NCI-H1105 (cell line): ENCODE data around the gene MT1HL1.

Experiments
- DNase-seq: peaks from one replicate; lab custom pipeline; 2025; lab: John Stamatoyannopoulos, UW

Gene MT1HL1

GRCh38 chr1:237004116-237004515 is at the start of gene MT1HL1:
TSS of gene MT1HL1 (minus strand) at chr1:237004441. CDS start at chr1:237004372, 69 bp downstream.
- DNase-seq: no peak

- no peak for DNase-seq
Observed at GRCh38 chr1:237050915-237051314, 46.7 kb upstream of the MT1HL1 start.

GRCh38 chr1:237050185-237050584 is 45.9 kb upstream of the MT1HL1 start:
- no peak for DNase-seq

- no peak for DNase-seq
Observed at GRCh38 chr1:237048803-237049202, 44.6 kb upstream of the MT1HL1 start.

- no peak for DNase-seq
Observed at GRCh38 chr1:237045278-237046016, 41.2 kb upstream of the MT1HL1 start.

- no peak for DNase-seq
Observed at GRCh38 chr1:237043846-237044636, 39.8 kb upstream of the MT1HL1 start.

- no peak for DNase-seq
Observed at GRCh38 chr1:237042892-237043576, 38.8 kb upstream of the MT1HL1 start.

GRCh38 chr1:237042526-237042891 is 38.3 kb upstream of the MT1HL1 start:
- DNase-seq: no peak

GRCh38 chr1:237041795-237042525 is 37.7 kb upstream of the MT1HL1 start, which contains the start of gene RYR2:
TSS of gene RYR2 (plus strand) at chr1:237042184. CDS start at chr1:237042522, 338 bp downstream.
- DNase-seq: no peak

GRCh38 chr1:237041461-237041794 is 37.2 kb upstream of the MT1HL1 start:
- no peak for DNase-seq

- no peak for DNase-seq
Observed at GRCh38 chr1:237040823-237041222, 36.6 kb upstream of the MT1HL1 start.

- no peak for DNase-seq
Observed at GRCh38 chr1:237038211-237038610, 34.0 kb upstream of the MT1HL1 start.

GRCh38 chr1:237035759-237036158 is 31.5 kb upstream of the MT1HL1 start:
- DNase-seq: no peak

- DNase-seq: no peak
Observed at GRCh38 chr1:237033804-237034203, 29.6 kb upstream of the MT1HL1 start.

GRCh38 chr1:237033061-237033460 is 28.8 kb upstream of the MT1HL1 start:
- no peak for DNase-seq

GRCh38 chr1:237032029-237032428 is 27.8 kb upstream of the MT1HL1 start:
- DNase-seq: no peak

- no peak for DNase-seq
Observed at GRCh38 chr1:237031480-237031879, 27.2 kb upstream of the MT1HL1 start.

GRCh38 chr1:237029850-237030535 is 25.8 kb upstream of the MT1HL1 start:
- DNase-seq: no peak

GRCh38 chr1:237029240-237029639 is 25.0 kb upstream of the MT1HL1 start:
- DNase-seq: no peak

- no peak for DNase-seq
Observed at GRCh38 chr1:237025358-237026074, 21.3 kb upstream of the MT1HL1 start.

- no peak for DNase-seq
Observed at GRCh38 chr1:237018896-237019295, 14.7 kb upstream of the MT1HL1 start.
